A673 (cell line): ENCODE measurements around the gene NCAPD2. TPM values are rescaled to one million over a fixed set of nuclear protein-coding genes. Genes with fewer than 3 reads are reported as not detected.

ENCODE experiments used
- BruUV-seq: library from RNA; stranded (reverse); fragments of 400-500 nt; replicated peaks from 2 replicates; lab custom pipeline; 2021; lab: Mats Ljungman, UMichigan
- CTCF ChIA-PET: fragments of 300-600 bp; sonication (Branson Sonifier 250); formaldehyde crosslinking; loops from one replicate; lab custom pipeline; 2022; ENCODE audit warnings: antibody characterized with exemption; lab: Charles Lee
- POLR2A ChIA-PET: fragments of 300-600 bp; sonication (Branson Sonifier 250); formaldehyde crosslinking; loops from one replicate; lab custom pipeline; 2022; ENCODE audit warnings: antibody characterized with exemption; ENCODE audit not compliant: low non-redundant PET; lab: Charles Lee
- DNase-seq: peaks from one replicate; pipeline ENCODE4 v3.0.0-alpha.2; 2015; ENCODE audit warnings: low spot score
- H3K27ac ChIP-seq: fragments of 200-600 bp; sonication (generic); 2 replicates; pipeline ENCODE4 v1.5.1; 2016; ENCODE audit warnings: mixed run types, low read depth, mild to moderate bottlenecking, mixed read lengths, antibody characterized with exemption, low read length; ENCODE audit not compliant: poor library complexity, severe bottlenecking
- H3K27me3 ChIP-seq: fragments of 200-600 bp; sonication (generic); replicated peaks from 2 replicates; pipeline ENCODE4 v1.6.1; 2017; ENCODE audit warnings: mixed run types, low read depth, mild to moderate bottlenecking, mixed read lengths, antibody characterized with exemption, low read length; ENCODE audit not compliant: insufficient read depth, poor library complexity
- H3K36me3 ChIP-seq: fragments of 200-600 bp; sonication (generic); 2 replicates; pipeline ENCODE4 v1.6.1; 2016; ENCODE audit warnings: mixed run types, mild to moderate bottlenecking, mixed read lengths, antibody characterized with exemption, low read length; ENCODE audit not compliant: insufficient read depth, poor library complexity, severe bottlenecking
- H3K4me1 ChIP-seq: fragments of 200-600 bp; sonication (generic); 2 replicates; pipeline ENCODE4 v1.6.1; 2017; ENCODE audit warnings: mixed run types, mild to moderate bottlenecking, mixed read lengths, antibody characterized with exemption, low read length; ENCODE audit not compliant: insufficient read depth, poor library complexity, severe bottlenecking
- H3K4me3 ChIP-seq: fragments of 200-600 bp; sonication (generic); 2 replicates; pipeline ENCODE4 v1.5.1; 2016; ENCODE audit warnings: low read depth, mixed run types, mild to moderate bottlenecking, mixed read lengths, low read length; ENCODE audit not compliant: poor library complexity, severe bottlenecking
- H3K9me3 ChIP-seq: fragments of 200-600 bp; sonication (generic); 2 replicates; pipeline ENCODE4 v1.6.1; 2016; ENCODE audit warnings: mixed run types, low read depth, mild to moderate bottlenecking, mixed read lengths, antibody characterized with exemption, low read length; ENCODE audit not compliant: poor library complexity, severe bottlenecking
- CTCF ChIP-seq: fragments of 300-800, 200-600 bp; sonication (generic); conservative IDR thresholded peaks from 2 replicates; pipeline ENCODE4 v1.5.1; 2017; ENCODE audit warnings: low read depth, mild to moderate bottlenecking, antibody characterized with exemption, low read length, moderate library complexity, mixed read lengths
- EZH2 ChIP-seq: fragments of 200-600 bp; sonication (generic); IDR thresholded peaks from 2 replicates; pipeline ENCODE4 v1.6.1; 2017; ENCODE audit warnings: borderline replicate concordance, low read depth, mild to moderate bottlenecking, mixed read lengths, antibody characterized with exemption, low read length; ENCODE audit not compliant: poor library complexity, severe bottlenecking
- intact Hi-C: fragments of 100-400 bp; cut with micrococcal nuclease; formaldehyde crosslinking; loops from one replicate; pipeline ENCODE4 v1.10.0; 2022; ENCODE audit not compliant: unreplicated experiment
- total RNA-seq: library from RNA; stranded (reverse); gene quantifications from 2 replicates; pipeline ENCODE4 v1.2.3, GENCODE V29; 2021

The NCAPD2 gene
- total RNA-seq, 1 experiment from 2014 or later = 125 TPM

GRCh38 chr12:6463858-6464257, 30.0 kb upstream of the NCAPD2 start:
- DNase-seq = no peak
- ChIA-PET CTCF (interaction anchor here (1.2 kb wide), 1 partner anchor 141 kb away, joined by 3 read pairs; no protein-coding TSS in a partner anchor), POLR2A (interaction anchor here (0.6 kb wide), 1 partner anchor 25 kb away, joined by 9 read pairs; no protein-coding TSS in a partner anchor)
- H3K27ac ChIP-seq = no peak overlapping the region
- intact Hi-C loops = loop anchor here (5.0 kb wide), 1 partner anchor 142 kb away; no protein-coding TSS in a partner anchor
- TF ChIP-seq EZH2 (no peak), CTCF (no peak)
- no peak overlapping the region for H3K4me3 ChIP-seq
- H3K27me3 ChIP-seq = no peaks in the 10 kb centered on the region
- BruUV-seq = no TSS peak
- no peaks in the 10 kb centered on the region for H3K4me1 ChIP-seq
- no peaks in the 10 kb centered on the region for H3K9me3 ChIP-seq
- H3K36me3 ChIP-seq = peaks cover 41% of the 10 kb centered on the region

GRCh38 chr12:6464531-6464930, 29.4 kb upstream of the NCAPD2 start:
- intact Hi-C loops = loop anchor here (5.0 kb wide), 1 partner anchor 142 kb away; no protein-coding TSS in a partner anchor
- H3K9me3 ChIP-seq = no peaks in the 10 kb centered on the region
- TF ChIP-seq EZH2 (no peak), CTCF (no peak)
- no peak for DNase-seq
- peaks cover 6% of the 10 kb centered on the region for H3K4me1 ChIP-seq
- ChIA-PET CTCF (interaction anchor here (1.0 to 1.8 kb wide), 4 partner anchors 13 to 138 kb away, joined by 3 to 15 read pairs (median 6); partner anchors contain the start of gene TAPBPL), POLR2A (no interaction called here)
- no peaks in the 10 kb centered on the region for H3K27me3 ChIP-seq
- no TSS peak for BruUV-seq
- H3K36me3 ChIP-seq = peaks cover 41% of the 10 kb centered on the region
- no peak overlapping the region for H3K27ac ChIP-seq
- no peak overlapping the region for H3K4me3 ChIP-seq

- no peak for TF ChIP-seq EZH2
- TF ChIP-seq CTCF = peak; percentile 82
- Histone ChIP-seq H3K27me3 (no peaks in the 10 kb centered on the region), H3K4me1 (peaks cover 9% of the 10 kb centered on the region), H3K9me3 (no peaks in the 10 kb centered on the region), H3K27ac (no peak overlapping the region), H3K36me3 (peaks cover 41% of the 10 kb centered on the region), H3K4me3 (no peak overlapping the region)
- intact Hi-C loops = loop anchor here (1.0 kb wide), 1 partner anchor 42 kb away; no protein-coding TSS in a partner anchor
- no TSS peak for BruUV-seq
- ChIA-PET CTCF (interaction anchor here (0.6 to 1.8 kb wide), 10 partner anchors 14 to 270 kb away, joined by 3 to 15 read pairs (median 4); partner anchors contain the start of genes MRPL51 and TAPBPL), POLR2A (interaction anchor here (0.5 kb wide), 1 partner anchor 316 kb away, joined by 9 read pairs; no protein-coding TSS in a partner anchor)
- peak; percentile 79 for DNase-seq
Measured at GRCh38 chr12:6465467-6466183, 28.3 kb upstream of the NCAPD2 start.
